Thyroid gland (tissue), 4 donors: ENCODE measurements around the gene TPRG1.

Experiments used
- CTCF ChIP-seq, 6 experiments: fragments of 200-600 bp in 3 of 6; fragments of 450-650 bp in 3 of 6; sonication (generic) in 3 of 6; IDR thresholded peaks; one replicate each; pipeline ENCODE4 v1.5.1; 2016 to 2019; ENCODE audit warnings: antibody characterized with exemption in 6 of 6, mild to moderate bottlenecking in 2 of 6, inconsistent platforms in 1 of 6, moderate library complexity in 1 of 6
- POLR2A ChIP-seq, 2 donors: fragments of 450-650 bp; IDR thresholded peaks; one replicate each; pipeline ENCODE4 v1.6.1; 2017; ENCODE audit warnings: antibody characterized with exemption in 2 of 2, mild to moderate bottlenecking in 2 of 2, moderate library complexity in 1 of 2

- TF ChIP-seq POLR2A (IDR thresholded peaks at IDR 0.05) (no peak), CTCF (IDR thresholded peaks at IDR 0.05) (no peak)
These were observed 55.5 kb downstream of the TPRG1 start for GRCh38 chr3:189227249-189227648.
